Endothelial cell of umbilical vein (primary cell): ENCODE data around the gene NEDD9. TPM values are rescaled to one million over a fixed set of nuclear protein-coding genes. Genes with fewer than 3 reads are reported as not detected.
A peak's percentile ranks its signal among the peaks of the same experiment; 100 is the strongest.

Experiments used
- BruUV-seq: library from RNA; stranded (reverse); fragments of 400-500 nt; replicated peaks from 2 replicates; lab custom pipeline; 2021; lab: Mats Ljungman, UMichigan
- CTCF ChIA-PET: fragments of 300-600, 350-600 bp; sonication (Branson Sonifier 250); formaldehyde crosslinking; loops from one replicate; lab custom pipeline; 2021; ENCODE audit warnings: antibody characterized with exemption, inconsistent platforms; lab: Charles Lee
- POLR2A ChIA-PET: fragments of 300-600, 350-600 bp; sonication (Branson Sonifier 250); formaldehyde crosslinking; loops from one replicate; lab custom pipeline; 2021; ENCODE audit warnings: antibody characterized with exemption, inconsistent platforms; lab: Charles Lee
- DNase-seq: peaks from one replicate; pipeline ENCODE4 v3.0.0-alpha.2; 2011; ENCODE audit warnings: low read depth, low spot score
- FAIRE-seq: peaks from 2 replicates; lab custom pipeline; 2011; peaks lifted over from hg19 to GRCh38; lab: Jason Lieb, UNC
- H2AFZ ChIP-seq: 2 replicates; pipeline ENCODE4 v1.6.0; 2012; ENCODE audit warnings: low read depth, low read length, control low read depth, inconsistent platforms
- H3K27ac ChIP-seq: 2 replicates; pipeline ENCODE4 v1.5.1; 2011; ENCODE audit warnings: low read depth, mild to moderate bottlenecking, control low read depth, low read length, moderate library complexity; ENCODE audit not compliant: insufficient read depth
- H3K27me3 ChIP-seq, 2 experiments: 2 replicates each; pipeline versions ENCODE4 v1.6.0 to v1.6.1; 2011; ENCODE audit warnings: low read length in 2 of 2, mixed read lengths in 1 of 2; ENCODE audit not compliant: control insufficient read depth in 2 of 2, insufficient read depth in 2 of 2
- H3K36me3 ChIP-seq, 2 experiments: 2 replicates in 1 of 2; 3 replicates in 1 of 2; pipeline ENCODE4 v1.5.1; 2011; ENCODE audit warnings: low read length in 2 of 2, mild to moderate bottlenecking in 1 of 2, moderate library complexity in 1 of 2; ENCODE audit not compliant: control insufficient read depth in 2 of 2, insufficient read depth in 2 of 2; ENCODE audit errors: extremely low read depth in 1 of 2
- H3K4me1 ChIP-seq: 3 replicates; pipeline ENCODE4 v1.5.1; 2011; ENCODE audit warnings: mild to moderate bottlenecking, low read length; ENCODE audit not compliant: control insufficient read depth, insufficient read depth; ENCODE audit errors: extremely low read depth
- H3K4me2 ChIP-seq: 2 replicates; pipeline ENCODE4 v1.6.1; 2011; ENCODE audit warnings: low read length, control low read depth, mixed read lengths; ENCODE audit not compliant: insufficient read depth
- H3K4me3 ChIP-seq, 3 experiments: fragments of 200-600 bp in 1 of 3; sonication (generic), shearing (Covaris generic) in 1 of 3; replicated peaks in 1 of 3; 2 replicates each; pipeline ENCODE4 v1.5.1; 2011 to 2016; ENCODE audit warnings: control low read depth in 3 of 3, low read length in 3 of 3, mild to moderate bottlenecking in 2 of 3, inconsistent platforms in 1 of 3, low read depth in 1 of 3, moderate library complexity in 1 of 3; ENCODE audit not compliant: insufficient read depth in 1 of 3
- H3K79me2 ChIP-seq: 2 replicates; pipeline ENCODE4 v1.6.0; 2012; ENCODE audit warnings: low read length, inconsistent platforms; ENCODE audit not compliant: control insufficient read depth, insufficient read depth
- H3K9ac ChIP-seq: replicated peaks from 2 replicates; pipeline ENCODE3; 2011; ENCODE audit warnings: low read length, control low read depth; ENCODE audit not compliant: insufficient read depth; ENCODE audit errors: extremely low read depth
- H3K9me1 ChIP-seq: replicated peaks from 3 replicates; pipeline ENCODE4 v1.6.0; 2011; ENCODE audit warnings: mild to moderate bottlenecking, low read length; ENCODE audit not compliant: control insufficient read depth, insufficient read depth; ENCODE audit errors: extremely low read depth
- H3K9me3 ChIP-seq: replicated peaks from 2 replicates; pipeline ENCODE4 v1.5.1; 2012; ENCODE audit warnings: low read length, inconsistent platforms; ENCODE audit not compliant: control insufficient read depth, insufficient read depth
- H4K20me1 ChIP-seq: replicated peaks from 2 replicates; pipeline ENCODE3; 2011; ENCODE audit warnings: mild to moderate bottlenecking, low read length; ENCODE audit not compliant: control insufficient read depth, insufficient read depth; ENCODE audit errors: extremely low read depth
- EZH2 ChIP-seq: IDR thresholded peaks from 2 replicates; pipeline ENCODE4 v1.6.1; 2012; ENCODE audit warnings: borderline replicate concordance, low read depth, mild to moderate bottlenecking, moderate library complexity, low read length, inconsistent platforms; ENCODE audit not compliant: severe bottlenecking
- FOS ChIP-seq: IDR thresholded peaks from 2 replicates; pipeline ENCODE4 v1.6.1; 2011; ENCODE audit warnings: mild to moderate bottlenecking, low read length, moderate library complexity, borderline replicate concordance; ENCODE audit not compliant: insufficient read depth
- GATA2 ChIP-seq: IDR thresholded peaks from 2 replicates; pipeline ENCODE4 v1.7.0; 2011; ENCODE audit warnings: low read depth, mild to moderate bottlenecking, moderate library complexity, mixed read lengths, low read length; ENCODE audit not compliant: insufficient read length, insufficient read depth
- JUN ChIP-seq: IDR thresholded peaks from 2 replicates; pipeline ENCODE4 v1.6.1; 2011; ENCODE audit warnings: borderline replicate concordance, low read depth; ENCODE audit not compliant: insufficient read length, insufficient read depth
- MYC ChIP-seq: IDR thresholded peaks from one replicate; pipeline ENCODE4 v1.6.1; 2011; ENCODE audit warnings: mild to moderate bottlenecking, low read depth, low read length
- POLR2A ChIP-seq: IDR thresholded peaks from 2 replicates; pipeline ENCODE4 v1.6.1; 2012; ENCODE audit warnings: low read depth, mild to moderate bottlenecking, control low read depth, low read length
- POLR2AphosphoS5 ChIP-seq: IDR thresholded peaks from 2 replicates; pipeline ENCODE4 v1.6.1; 2012; ENCODE audit warnings: low read depth, mild to moderate bottlenecking, control low read depth, low read length, moderate library complexity; ENCODE audit not compliant: insufficient read depth
- dilution Hi-C: fragments of 300-500 bp; cut with MboI; formaldehyde crosslinking; loops from one replicate; pipeline ENCODE4 v1.15.0; 2019; ENCODE audit warnings: low sequenced_read_pairs; ENCODE audit not compliant: extremely low pct_ligation_motif_present
- intact Hi-C: fragments of 100-400 bp; cut with micrococcal nuclease; formaldehyde crosslinking; loops from one replicate; pipeline ENCODE4 v1.10.0; 2022
- polyA plus RNA-seq, 4 experiments: library from polyadenylated mRNA; depleted of rRNA in 3 of 4; stranded (reverse) in 3 of 4; unstranded in 1 of 4; fragments of >200 nt; gene quantifications; 2 replicates each; pipeline versions ENCODE4 v1.2.1 to v1.2.3, GENCODE V29; 2011 to 2012; ENCODE audit warnings: missing spikeins in 1 of 4
- total RNA-seq: library from RNA; stranded (reverse); gene quantifications from 2 replicates; pipeline ENCODE4 v1.2.3, GENCODE V29; 2021

The NEDD9 gene
- total and polyA plus RNA-seq, 2 donors (not counting 3 experiments of a cell fraction or from before 2014, with no cell fraction given) = 55.2 to 61.0 TPM

DNA sequence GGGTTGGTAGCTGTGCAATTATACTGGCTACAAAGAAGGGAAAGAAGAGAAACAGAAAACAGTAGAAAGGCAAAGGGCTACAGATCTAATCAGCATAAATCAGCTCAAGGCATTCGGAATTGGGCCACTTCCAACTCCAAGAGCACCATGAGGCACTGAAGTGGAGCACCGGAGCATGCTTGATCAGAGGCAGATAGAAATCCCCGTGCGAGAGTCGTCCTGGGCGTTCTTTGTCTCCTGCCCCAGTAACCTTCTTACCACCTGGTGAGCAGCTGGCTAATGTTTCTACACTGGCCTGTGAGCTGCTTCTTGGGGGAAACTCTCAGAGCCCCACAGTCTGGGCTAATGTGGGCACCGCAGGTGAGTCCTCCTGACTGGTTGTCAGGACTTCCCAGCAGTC lies 16.7 kb downstream of the NEDD9 start:
- Histone ChIP-seq H3K36me3 (peaks cover 0 to 4% of the 10 kb centered on the region in 2 experiments), H2AFZ (no peak overlapping the region), H3K27ac (peak overlapping the region; percentile 77), H4K20me1 (no peaks in the 10 kb centered on the region), H3K9me1 (no peaks in the 10 kb centered on the region), H3K27me3 (no peaks in the 10 kb centered on the region), H3K4me3 (no peak overlapping the region), H3K9me3 (no peaks in the 10 kb centered on the region), H3K4me2 (no peak overlapping the region), H3K79me2 (peaks cover 59% of the 10 kb centered on the region), H3K4me1 (peaks cover 100% of the 10 kb centered on the region), H3K9ac (peak overlapping the region; percentile 41)
- CTCF ChIA-PET = interaction anchor here (1.0 to 3.7 kb wide), 3 partner anchors 8 to 13 kb away, joined by 4 to 18 read pairs (median 4); no protein-coding TSS in a partner anchor
- DNase-seq (peak; percentile 49), FAIRE-seq (peak; percentile 70)
- dilution Hi-C loops (no loop called here), intact Hi-C loops (loop anchor here (5.0 to 10.0 kb wide), 3 partner anchors 123 to 1369 kb away; partner anchors contain the start of genes HIVEP1 and SMIM13)
- no peak for TF ChIP-seq POLR2A
- TF ChIP-seq GATA2 = peak; percentile 11
- no TSS peak for BruUV-seq
- POLR2A ChIA-PET = interaction anchor here (1.6 kb wide), 1 partner anchor 15 kb away, joined by 7 read pairs; no protein-coding TSS in a partner anchor

GRCh38 chr6:11214901-11215300 lies 17.6 kb downstream of the NEDD9 start:
- ChIA-PET POLR2A (interaction anchor here (1.6 kb wide), 1 partner anchor 16 kb away, joined by 7 read pairs; no protein-coding TSS in a partner anchor), CTCF (interaction anchor here (3.7 kb wide), 1 partner anchor 8 kb away, joined by 18 read pairs; no protein-coding TSS in a partner anchor)
- peak; percentile 8 for DNase-seq
- peaks cover 100% of the 10 kb centered on the region for H3K4me1 ChIP-seq
- FAIRE-seq = no peak
- no TSS peak for BruUV-seq
- H3K4me3 ChIP-seq = no peak overlapping the region
- dilution Hi-C loops = no loop called here
- H3K4me2 ChIP-seq = no peak overlapping the region
- H3K79me2 ChIP-seq = peaks cover 59% of the 10 kb centered on the region
- no peaks in the 10 kb centered on the region for H3K9me1 ChIP-seq
- peak overlapping the region; percentile 77 for H3K27ac ChIP-seq
- H4K20me1 ChIP-seq = no peaks in the 10 kb centered on the region
- no peaks in the 10 kb centered on the region for H3K27me3 ChIP-seq
- no peaks in the 10 kb centered on the region for H3K9me3 ChIP-seq
- intact Hi-C loops = loop anchor here (5.0 to 10.0 kb wide), 4 partner anchors 123 to 1370 kb away; partner anchors contain the start of genes EDN1, HIVEP1 and SMIM13
- no peak for TF ChIP-seq GATA2
- TF ChIP-seq FOS = no peak
- TF ChIP-seq POLR2AphosphoS5 = no peak
- TF ChIP-seq MYC = no peak
- no peak for TF ChIP-seq JUN
- TF ChIP-seq EZH2 = no peak
- TF ChIP-seq POLR2A = no peak
- H3K9ac ChIP-seq = peak overlapping the region; percentile 17
- H2AFZ ChIP-seq = no peak overlapping the region
- H3K36me3 ChIP-seq = peaks cover 0 to 4% of the 10 kb centered on the region in 2 experiments
